Astrocyte (in vitro differentiated cells and primary cell): Measurements from ENCODE around the gene DOCK2.

Source experiments
- CTCF ChIP-seq: IDR thresholded peaks from 2 replicates; pipeline ENCODE4 v1.5.1; 2011; ENCODE audit warnings: low read depth, mild to moderate bottlenecking, inconsistent platforms, low read length, moderate library complexity; ENCODE audit not compliant: insufficient read depth
- EZH2 ChIP-seq: IDR thresholded peaks from 2 replicates; pipeline ENCODE4 v1.6.1; 2012; ENCODE audit warnings: mild to moderate bottlenecking, low read length, inconsistent platforms; ENCODE audit not compliant: insufficient read depth

GRCh38 chr5:170076739-170077138 lies 439.7 kb downstream of the DOCK2 start:
- TF ChIP-seq CTCF (no peak), EZH2 (no peak)
